NOMO-1 (cell line): ENCODE measurements around the gene SETDB2.

ENCODE experiments used
- DNase-seq, 2 experiments: peaks; one replicate each; lab custom pipeline; 2025; ENCODE audit not compliant: unreplicated experiment in 2 of 2; lab: John Stamatoyannopoulos, UW

The SETDB2 gene

GRCh38 chr13:49428041-49428763 is 15.9 kb upstream of the SETDB2 start:
- peak in 1 of 2 experiments; percentile 43 for DNase-seq

- DNase-seq = no peak
Measured at GRCh38 chr13:49429121-49429520, 15.0 kb upstream of the SETDB2 start.

GRCh38 chr13:49435992-49436391 is 8.1 kb upstream of the SETDB2 start:
- no peak for DNase-seq

- peak in 1 of 2 experiments; percentile 30 for DNase-seq
Measured at GRCh38 chr13:49436890-49437289, 7.2 kb upstream of the SETDB2 start.

- DNase-seq = no peak
Measured at GRCh38 chr13:49437705-49438104, 6.4 kb upstream of the SETDB2 start.

GRCh38 chr13:49439609-49440008 is 4.5 kb upstream of the SETDB2 start:
- DNase-seq = no peak

GRCh38 chr13:49441312-49441711 is 2.8 kb upstream of the SETDB2 start:
- DNase-seq = no peak

- DNase-seq = no peak
Measured at GRCh38 chr13:49441846-49442245, 2.2 kb upstream of the SETDB2 start.

GRCh38 chr13:49443357-49443703 is 744 bp upstream of the SETDB2 start:
- peak; percentile 29 to 55 for DNase-seq

- DNase-seq = peak; percentile 74 to 97
Measured at GRCh38 chr13:49444524-49445395, 686 bp downstream of the SETDB2 start.

GRCh38 chr13:49446473-49446872 is 2.4 kb downstream of the SETDB2 start:
- DNase-seq = no peak

GRCh38 chr13:49448753-49449152 is 4.7 kb downstream of the SETDB2 start:
- no peak for DNase-seq

- no peak for DNase-seq
Measured at GRCh38 chr13:49450105-49450819, 6.2 kb downstream of the SETDB2 start.

- DNase-seq = no peak
Measured at GRCh38 chr13:49452725-49453457, 8.8 kb downstream of the SETDB2 start.

- DNase-seq = no peak
Measured at GRCh38 chr13:49453465-49453864, 9.4 kb downstream of the SETDB2 start.

GRCh38 chr13:49454388-49455006 is 10.4 kb downstream of the SETDB2 start:
- no peak for DNase-seq

- no peak for DNase-seq
Measured at GRCh38 chr13:49455007-49455398, 10.9 kb downstream of the SETDB2 start.

- DNase-seq = no peak
Measured at GRCh38 chr13:49456156-49456555, 12.1 kb downstream of the SETDB2 start.

GRCh38 chr13:49457221-49457620 is 13.1 kb downstream of the SETDB2 start:
- no peak for DNase-seq

GRCh38 chr13:49459580-49459979 is 15.5 kb downstream of the SETDB2 start:
- DNase-seq = no peak
